Forelimb muscle (tissue), 1 donor: ENCODE results near the gene PPP2R2C. TPM values are rescaled to one million over a fixed set of nuclear protein-coding genes. Genes with fewer than 3 reads are reported as not detected.

ENCODE experiments used
- DNase-seq: peaks from one replicate; pipeline ENCODE4 v3.0.0-alpha.2; 2013; ENCODE audit warnings: low read depth
- polyA plus RNA-seq: library from polyadenylated mRNA; unstranded; fragments of 120-200 nt; gene quantifications from one replicate; pipeline ENCODE4 v1.2.1, GENCODE V29; 2013; ENCODE audit not compliant: insufficient read length

Gene PPP2R2C
- polyA plus RNA-seq, 1 donor, result 0.13 TPM

- DNase-seq, result no peak
Measured at GRCh38 chr4:6291784-6292297, 180.6 kb downstream of the PPP2R2C start.

GRCh38 chr4:6290769-6291547 lies 181.5 kb downstream of the PPP2R2C start:
- DNase-seq, result no peak

- DNase-seq, result no peak
Measured at GRCh38 chr4:6290256-6290655, 182.2 kb downstream of the PPP2R2C start.

GRCh38 chr4:6288871-6289270 lies 183.5 kb downstream of the PPP2R2C start:
- no peak for DNase-seq

GRCh38 chr4:6288342-6288741 lies 184.1 kb downstream of the PPP2R2C start:
- DNase-seq, result no peak

- no peak for DNase-seq
Measured at GRCh38 chr4:6287017-6287788, 185.2 kb downstream of the PPP2R2C start.

GRCh38 chr4:6283282-6283681 lies 189.1 kb downstream of the PPP2R2C start:
- no peak for DNase-seq

- no peak for DNase-seq
Measured at GRCh38 chr4:6282314-6282771, 190.1 kb downstream of the PPP2R2C start.

- no peak for DNase-seq
Measured at GRCh38 chr4:6281436-6282313, 190.7 kb downstream of the PPP2R2C start.

GRCh38 chr4:6280365-6280996 lies 191.9 kb downstream of the PPP2R2C start:
- no peak for DNase-seq

- DNase-seq, result no peak
Measured at GRCh38 chr4:6279582-6280289, 192.7 kb downstream of the PPP2R2C start.

- DNase-seq, result no peak
Measured at GRCh38 chr4:6278801-6279197, 193.6 kb downstream of the PPP2R2C start.

GRCh38 chr4:6277935-6278800 lies 194.2 kb downstream of the PPP2R2C start:
- DNase-seq, result no peak

- no peak for DNase-seq
Measured at GRCh38 chr4:6277139-6277802, 195.1 kb downstream of the PPP2R2C start.

GRCh38 chr4:6275898-6276806 lies 196.3 kb downstream of the PPP2R2C start:
- no peak for DNase-seq

- DNase-seq, result no peak
Measured at GRCh38 chr4:6275351-6275750, 197.1 kb downstream of the PPP2R2C start.

GRCh38 chr4:6273661-6273990 lies 198.8 kb downstream of the PPP2R2C start:
- no peak for DNase-seq
